LNCaP clone FGC (cell line): Measurements from ENCODE around the gene DTX4.

Experiments used
- DNase-seq: peaks from one replicate; pipeline ENCODE4 v3.0.0-alpha.2; 2011; ENCODE audit warnings: low read depth
- H3K4me3 ChIP-seq: 2 replicates; pipeline ENCODE4 v1.5.1; 2011; ENCODE audit warnings: mild to moderate bottlenecking, low read depth, low read length, control low read depth
- CTCF ChIP-seq: IDR thresholded peaks from 2 replicates; pipeline ENCODE4 v1.5.1; 2012; ENCODE audit warnings: mild to moderate bottlenecking; ENCODE audit not compliant: control insufficient read depth, insufficient read depth; ENCODE audit errors: extremely low read depth

DTX4 gene

GRCh38 chr11:59198726-59199125 is 26.8 kb downstream of the DTX4 start:
- no peak for TF ChIP-seq CTCF
- no peak for DNase-seq
- no peak overlapping the region for H3K4me3 ChIP-seq

- H3K4me3 ChIP-seq, result no peak overlapping the region
- DNase-seq, result no peak
- TF ChIP-seq CTCF, result no peak
Observed at GRCh38 chr11:59199546-59200422, 27.9 kb downstream of the DTX4 start.

DNA sequence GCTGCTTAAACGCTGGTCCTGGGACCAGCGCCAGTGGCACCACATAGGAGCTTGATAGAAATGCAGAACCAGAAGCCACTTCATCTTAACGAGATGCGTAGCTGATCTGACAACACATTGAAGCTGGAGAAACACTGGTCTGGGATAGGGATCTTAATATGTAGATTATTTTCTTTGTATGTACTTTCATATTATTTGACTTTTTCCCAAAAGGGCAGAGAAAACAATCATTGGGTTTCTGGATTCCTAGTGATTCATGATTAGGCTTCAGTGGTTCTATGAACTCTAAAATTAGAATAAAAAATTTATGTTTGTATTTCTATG is 28.5 kb downstream of the DTX4 start:
- no peak for TF ChIP-seq CTCF
- DNase-seq, result no peak
- no peak overlapping the region for H3K4me3 ChIP-seq

DNA sequence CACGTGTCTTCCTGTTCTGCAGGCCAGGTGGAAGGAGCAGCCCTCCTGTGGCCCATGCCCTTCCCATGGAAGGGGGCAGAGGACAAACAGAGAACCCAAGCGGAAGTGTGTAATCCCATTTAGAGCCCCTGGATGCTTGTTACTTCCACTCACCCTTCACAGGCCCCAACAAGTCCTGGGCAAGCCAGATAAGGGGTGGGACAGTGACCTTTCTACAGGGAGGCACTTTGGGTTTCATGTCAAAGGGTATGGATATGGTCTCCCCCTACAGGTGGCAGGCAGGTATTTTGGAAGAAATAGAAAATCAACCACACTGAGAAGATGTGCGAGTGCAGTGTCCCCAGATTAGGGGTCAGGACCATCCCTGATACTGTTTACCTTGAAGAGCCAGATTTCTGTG is 29.4 kb downstream of the DTX4 start:
- peak; percentile 13; the same call in 1 of the 2 replicates for TF ChIP-seq CTCF
- no peak for DNase-seq
- no peak overlapping the region for H3K4me3 ChIP-seq

- DNase-seq, result no peak
- H3K4me3 ChIP-seq, result no peak overlapping the region
- no peak for TF ChIP-seq CTCF
Observed at GRCh38 chr11:59204746-59205145, 32.8 kb downstream of the DTX4 start.

DNA sequence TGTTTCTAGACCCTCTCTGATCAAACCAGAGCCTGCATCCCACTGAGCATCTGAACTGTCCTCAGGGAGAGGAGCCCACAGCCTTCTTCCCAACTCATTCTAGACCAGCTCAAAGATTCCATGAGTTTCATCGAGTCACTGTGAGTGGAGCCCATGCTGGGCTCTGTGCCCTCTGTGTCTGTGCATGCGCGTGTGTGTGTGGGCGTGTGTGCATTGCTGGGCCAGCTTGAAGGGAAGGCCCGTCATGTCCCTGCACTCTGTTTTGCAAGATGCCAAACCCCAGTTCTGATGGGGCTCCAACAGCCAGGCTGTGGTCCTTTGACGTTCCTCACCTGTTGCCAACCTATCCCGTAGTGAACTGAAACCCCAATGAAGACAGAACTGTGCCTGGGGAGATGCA is 33.7 kb downstream of the DTX4 start:
- H3K4me3 ChIP-seq, result no peak overlapping the region
- DNase-seq, result no peak
- no peak for TF ChIP-seq CTCF

DNA sequence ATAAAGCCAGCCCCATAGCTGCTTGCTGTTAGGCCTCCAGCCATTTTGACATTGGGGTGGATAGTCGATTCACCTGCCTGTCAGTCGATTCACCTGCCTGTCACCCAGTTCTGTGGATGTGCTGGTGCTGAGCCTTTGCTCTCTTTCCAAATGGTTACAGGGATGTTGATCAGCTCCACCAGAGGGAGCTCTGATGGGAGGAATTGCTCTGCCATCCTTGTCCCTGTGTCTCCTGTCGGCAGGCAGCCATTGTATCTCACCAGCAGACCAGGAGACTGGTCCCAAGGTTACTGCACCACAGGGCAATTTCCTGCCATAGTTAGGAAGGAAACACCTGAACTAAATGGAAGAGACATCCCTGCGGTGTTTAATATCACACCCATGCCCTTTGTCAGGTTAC is 34.7 kb downstream of the DTX4 start:
- no peak for DNase-seq
- H3K4me3 ChIP-seq, result no peak overlapping the region
- peak; percentile 83 for TF ChIP-seq CTCF
